H1 (cell line): ENCODE data around the gene LAMB3. TPM values are rescaled to one million over a fixed set of nuclear protein-coding genes. Genes with fewer than 3 reads are reported as not detected.

Source experiments
- CTCF ChIA-PET: fragments of 300-600 bp; sonication (Branson Sonifier 250); formaldehyde crosslinking; loops from one replicate; lab custom pipeline; 2021; ENCODE audit not compliant: partially characterized antibody; lab: Charles Lee
- POLR2A ChIA-PET: fragments of 300-600 bp; sonication (Branson Sonifier 250); formaldehyde crosslinking; loops from one replicate; lab custom pipeline; 2021; ENCODE audit warnings: inconsistent platforms; ENCODE audit not compliant: partially characterized antibody; lab: Charles Lee
- DNase-seq, 2 experiments: peaks; one replicate each; pipeline versions ENCODE4 v3.0.0 to v3.0.0-alpha.2; 2010 to 2022; ENCODE audit warnings: low spot score in 2 of 2, low read depth in 1 of 2, mixed read lengths in 1 of 2
- FAIRE-seq: peaks from 2 replicates; lab custom pipeline; 2011; peaks lifted over from hg19 to GRCh38; lab: Jason Lieb, UNC
- H2AFZ ChIP-seq: 2 replicates; pipeline ENCODE4 v1.8.1; 2012; ENCODE audit warnings: low read length, inconsistent platforms
- H2AK5ac ChIP-seq: 2 replicates; pipeline ENCODE4 v1.6.1; 2013; ENCODE audit warnings: low read depth, low read length
- H2BK120ac ChIP-seq: replicated peaks from 2 replicates; pipeline ENCODE3; 2013; ENCODE audit warnings: low read depth, low read length, inconsistent platforms
- H2BK12ac ChIP-seq: 2 replicates; pipeline ENCODE4 v1.6.1; 2013; ENCODE audit warnings: low read depth, low read length
- H2BK15ac ChIP-seq: 2 replicates; pipeline ENCODE4 v1.6.1; 2013; ENCODE audit warnings: low read length
- H2BK20ac ChIP-seq: 2 replicates; pipeline ENCODE4 v1.6.1; 2013; ENCODE audit warnings: low read length
- H2BK5ac ChIP-seq: 2 replicates; pipeline ENCODE4 v1.6.1; 2013; ENCODE audit warnings: low read depth, low read length
- H3K14ac ChIP-seq: 2 replicates; pipeline ENCODE4 v1.6.1; 2013; ENCODE audit warnings: inconsistent platforms; ENCODE audit not compliant: insufficient read length
- H3K18ac ChIP-seq: 2 replicates; pipeline ENCODE4 v1.6.1; 2013; ENCODE audit warnings: low read length; ENCODE audit errors: extremely low read depth
- H3K23ac ChIP-seq: 2 replicates; pipeline ENCODE4 v1.6.1; 2013; ENCODE audit warnings: inconsistent platforms; ENCODE audit not compliant: insufficient read length
- H3K23me2 ChIP-seq: 2 replicates; pipeline ENCODE4 v1.6.1; 2013; ENCODE audit warnings: low read depth, low read length
- H3K27ac ChIP-seq: 2 replicates; pipeline ENCODE4 v1.6.1; 2011; ENCODE audit warnings: low read depth, low read length, inconsistent platforms
- H3K27me3 ChIP-seq, 4 experiments: replicated peaks in 1 of 4; 1 replicate in 1 of 4; 2 replicates in 3 of 4; pipeline versions ENCODE4 v1.6.1 to v1.8.1; 2011 to 2013; ENCODE audit warnings: low read length in 3 of 4, mild to moderate bottlenecking in 3 of 4, inconsistent platforms in 2 of 4, mixed read lengths in 2 of 4, moderate library complexity in 1 of 4; ENCODE audit not compliant: control insufficient read depth in 3 of 4, insufficient read depth in 3 of 4; ENCODE audit errors: extremely low read depth in 1 of 4
- H3K36me3 ChIP-seq, 4 experiments: 2 replicates each; pipeline versions ENCODE4 v1.6.1 to v1.8.1; 2011 to 2013; ENCODE audit warnings: mild to moderate bottlenecking in 4 of 4, low read length in 3 of 4, moderate library complexity in 2 of 4, control low read depth in 1 of 4, inconsistent platforms in 1 of 4; ENCODE audit not compliant: insufficient read depth in 4 of 4, control insufficient read depth in 2 of 4
- H3K4ac ChIP-seq: replicated peaks from 2 replicates; pipeline ENCODE3; 2013; ENCODE audit warnings: low read length, low read depth, mixed read lengths, inconsistent platforms; ENCODE audit not compliant: insufficient read length
- H3K4me1 ChIP-seq, 4 experiments: replicated peaks in 1 of 4; 1 replicate in 1 of 4; 2 replicates in 3 of 4; pipeline versions ENCODE4 v1.6.1 to v1.8.1; 2011 to 2013; ENCODE audit warnings: low read length in 3 of 4, inconsistent platforms in 2 of 4, mixed read lengths in 1 of 4; ENCODE audit not compliant: insufficient read depth in 4 of 4, control insufficient read depth in 3 of 4
- H3K4me2 ChIP-seq, 2 experiments: 2 replicates each; pipeline versions ENCODE4 v1.6.1 to v1.8.1; 2011 to 2013; ENCODE audit warnings: low read depth in 2 of 2, low read length in 2 of 2, control low read depth in 1 of 2, inconsistent platforms in 1 of 2, mild to moderate bottlenecking in 1 of 2; ENCODE audit not compliant: insufficient read depth in 1 of 2
- H3K4me3 ChIP-seq, 4 experiments: fragments of 200-600, 300-600 bp in 1 of 4; sonication (generic), shearing (Covaris generic), sonication (Bioruptor Twin) in 1 of 4; 2 replicates each; pipeline versions ENCODE4 v1.5.1 to v1.8.1; 2011 to 2016; ENCODE audit warnings: low read length in 4 of 4, low read depth in 3 of 4, control low read depth in 2 of 4, inconsistent platforms in 2 of 4, mild to moderate bottlenecking in 2 of 4, mixed read lengths in 1 of 4, moderate library complexity in 1 of 4; ENCODE audit not compliant: insufficient read depth in 2 of 4; ENCODE audit errors: extremely low read depth in 1 of 4
- H3K56ac ChIP-seq: replicated peaks from 2 replicates; pipeline ENCODE3; 2013; ENCODE audit warnings: low read depth, mild to moderate bottlenecking, mixed read lengths, low read length, inconsistent platforms; ENCODE audit not compliant: insufficient read length
- H3K79me1 ChIP-seq: 2 replicates; pipeline ENCODE4 v1.6.1; 2013; ENCODE audit warnings: low read depth, low read length, control low read depth
- H3K79me2 ChIP-seq, 2 experiments: 2 replicates each; pipeline versions ENCODE4 v1.6.1 to v1.8.1; 2012 to 2013; ENCODE audit warnings: low read length in 2 of 2, mild to moderate bottlenecking in 2 of 2, inconsistent platforms in 1 of 2; ENCODE audit not compliant: insufficient read depth in 2 of 2, control insufficient read depth in 1 of 2
- H3K9ac ChIP-seq, 4 experiments: replicated peaks in 1 of 4; 1 replicate in 1 of 4; 2 replicates in 3 of 4; pipeline versions ENCODE4 v1.6.1 to v1.8.1; 2011 to 2013; ENCODE audit warnings: low read depth in 3 of 4, low read length in 3 of 4, control low read depth in 2 of 4, mild to moderate bottlenecking in 2 of 4, moderate library complexity in 2 of 4, inconsistent platforms in 1 of 4; ENCODE audit errors: extremely low read depth in 1 of 4
- H3K9me3 ChIP-seq, 2 experiments: 2 replicates each; pipeline versions ENCODE4 v1.6.1 to v1.8.1; 2012 to 2013; ENCODE audit warnings: mild to moderate bottlenecking in 2 of 2, moderate library complexity in 2 of 2, control low read depth in 1 of 2, inconsistent platforms in 1 of 2, low read depth in 1 of 2, low read length in 1 of 2, mixed read lengths in 1 of 2; ENCODE audit not compliant: insufficient read depth in 2 of 2
- H4K20me1 ChIP-seq, 2 experiments: replicated peaks in 1 of 2; 2 replicates each; pipeline versions ENCODE3 to v1.8.1; 2011 to 2013; ENCODE audit warnings: inconsistent platforms in 2 of 2, low read length in 2 of 2, mild to moderate bottlenecking in 1 of 2; ENCODE audit not compliant: insufficient read depth in 2 of 2, control insufficient read depth in 1 of 2
- H4K5ac ChIP-seq: 2 replicates; pipeline ENCODE4 v1.6.1; 2013; ENCODE audit warnings: low read length, low read depth, mixed read lengths, inconsistent platforms; ENCODE audit not compliant: insufficient read length
- H4K8ac ChIP-seq: 2 replicates; pipeline ENCODE4 v1.8.0; 2013; ENCODE audit warnings: mild to moderate bottlenecking, moderate library complexity, low read length, inconsistent platforms; ENCODE audit not compliant: insufficient read depth; ENCODE audit errors: extremely low read depth
- H4K91ac ChIP-seq: replicated peaks from 2 replicates; pipeline ENCODE3; 2013; ENCODE audit warnings: low read length, mixed read lengths, inconsistent platforms; ENCODE audit not compliant: insufficient read length
- CBX8 ChIP-seq: fragments of 300-800, 300-1000 bp; sonication (generic); IDR thresholded peaks from 2 replicates; pipeline ENCODE4 v1.7.1; 2016; ENCODE audit warnings: low read depth, low read length, borderline replicate concordance
- GTF2F1 ChIP-seq: IDR thresholded peaks from 2 replicates; pipeline ENCODE4 v1.6.1; 2012; ENCODE audit warnings: low read depth, low read length, improper control_type of control experiment, borderline replicate concordance
- WGBS, 2 experiments: shearing (Covaris generic) in 1 of 2; methylation state at CpG; one replicate each; pipeline versions ENCODE4 v1.1.6 to v1.1.7; 2013 to 2015; ENCODE audit warnings: low lambda C conversion rate in 2 of 2, mixed read lengths in 2 of 2, inconsistent platforms in 1 of 2, low coverage in 1 of 2, missing lambda C conversion rate in 1 of 2; ENCODE audit not compliant: insufficient replicate concordance in 2 of 2, insufficient coverage in 1 of 2, insufficient read length in 1 of 2; ENCODE audit errors: extremely low coverage in 1 of 2, missing lambda C conversion rate in 1 of 2; 5-methylcytosine and 5-hydroxymethylcytosine counted together
- polyA plus RNA-seq, 7 experiments: library from polyadenylated mRNA; depleted of rRNA in 3 of 7; stranded (reverse) in 5 of 7; unstranded in 2 of 7; fragments of >200 nt in 5 of 7; fragments of 200-250 nt in 2 of 7; gene quantifications; 1 replicate in 5 of 7; 2 replicates in 1 of 7; 4 replicates in 1 of 7; pipeline versions ENCODE4 v1.2.1 to v1.2.3, GENCODE V29; 2011 to 2013; ENCODE audit warnings: missing spikeins in 2 of 7, mixed read lengths in 2 of 7
- total RNA-seq: library from RNA; stranded (reverse); fragmentation: NEBNext Ultra II Directional; extraction: Animal tissue kit (Norgen Biotek cat#: 25700); gene quantifications from 2 replicates; pipeline ENCODE4 v1.2.1, GENCODE V29; 2021

LAMB3 gene
- total and polyA plus RNA-seq, 2 of the 8 experiments (the other 6 are each of a cell fraction or from before 2014, with no cell fraction given) = 0.45 to 0.50 TPM

DNA sequence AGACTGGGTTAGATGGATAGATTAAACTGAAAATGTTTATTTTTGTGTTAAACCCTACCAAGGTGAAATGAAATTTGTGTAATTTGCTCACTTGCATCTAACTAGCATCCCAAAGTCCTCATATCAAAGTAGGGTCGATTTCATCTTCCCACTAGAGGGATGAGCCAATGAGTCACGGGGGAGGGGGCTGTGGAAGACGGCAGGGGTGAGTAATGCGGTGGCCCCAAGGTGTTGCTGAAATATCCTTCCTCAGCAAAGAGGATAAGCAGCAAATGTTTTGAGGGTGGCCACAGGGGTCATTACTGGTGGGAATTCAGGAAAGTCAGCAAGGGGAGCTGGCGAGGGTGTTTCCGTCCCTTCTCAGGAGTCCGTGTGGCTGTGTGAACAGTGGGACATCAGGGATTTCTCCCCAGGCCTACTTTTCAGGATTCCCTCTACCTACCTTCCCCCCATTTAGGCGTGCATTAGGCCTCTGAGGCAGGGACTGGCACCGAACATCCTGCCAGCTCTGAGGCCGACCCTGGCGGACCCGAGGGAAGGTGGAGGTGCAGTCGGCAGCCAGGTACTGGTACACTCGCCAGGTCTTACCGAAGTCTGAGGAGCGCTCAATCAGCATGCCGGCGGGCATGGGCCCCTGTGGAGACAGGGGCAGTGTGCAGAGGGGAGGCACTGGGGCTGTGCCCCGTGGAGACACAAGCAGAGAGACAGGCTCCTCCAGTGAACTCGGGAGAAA is 18.1 kb downstream of the LAMB3 start:
- H3K4me1 ChIP-seq = peaks cover 0 to 12% (median 7%) of the 10 kb centered on the region in 4 experiments; a peak in 4 of 7 replicates
- no peak overlapping the region for H2BK15ac ChIP-seq
- ChIA-PET POLR2A (no interaction called here), CTCF (interaction anchor here (0.6 to 3.0 kb wide), 12 partner anchors 9 to 1633 kb away, joined by 3 to 13 read pairs (median 4); no protein-coding TSS in a partner anchor)
- H3K4ac ChIP-seq = no peak overlapping the region
- H3K23me2 ChIP-seq = no peaks in the 10 kb centered on the region
- H3K23ac ChIP-seq = no peak overlapping the region
- H3K4me2 ChIP-seq = no peak overlapping the region
- H3K18ac ChIP-seq = no peak overlapping the region
- peak overlapping the region; percentile 71; the same call in 1 of the 2 replicates for H2BK12ac ChIP-seq
- no peak overlapping the region for H2AK5ac ChIP-seq
- no peak overlapping the region for H4K91ac ChIP-seq
- H4K20me1 ChIP-seq = no peaks in the 10 kb centered on the region
- no peak overlapping the region for H3K14ac ChIP-seq
- peak overlapping the region; percentile 64; the same call in 1 of the 2 replicates for H4K8ac ChIP-seq
- H4K5ac ChIP-seq = no peak overlapping the region
- no peaks in the 10 kb centered on the region for H3K36me3 ChIP-seq
- DNase-seq (no peak), FAIRE-seq (no peak)
- no peaks in the 10 kb centered on the region for H3K9me3 ChIP-seq
- H3K4me3 ChIP-seq = no peak overlapping the region
- H2BK120ac ChIP-seq = no peak overlapping the region
- no peak overlapping the region for H2BK20ac ChIP-seq
- H3K9ac ChIP-seq = no peak overlapping the region
- no peaks in the 10 kb centered on the region for H3K79me2 ChIP-seq
- no peaks in the 10 kb centered on the region for H3K27me3 ChIP-seq
- H3K27ac ChIP-seq = no peak overlapping the region
- H2BK5ac ChIP-seq = no peak overlapping the region
- H3K56ac ChIP-seq = no peak overlapping the region
- no peak overlapping the region for H2AFZ ChIP-seq
- no peaks in the 10 kb centered on the region; the same call in 1 of the 2 replicates for H3K79me1 ChIP-seq
- WGBS, 2 experiments = 89% methylated on average over 20 of the region's 20 CpGs; no CpG with 5 or more reads in 1 of the 2 experiments
- TF ChIP-seq CBX8 (no peak), GTF2F1 (no peak)
